ENCODE results near the gene KCNN1.

DNA sequence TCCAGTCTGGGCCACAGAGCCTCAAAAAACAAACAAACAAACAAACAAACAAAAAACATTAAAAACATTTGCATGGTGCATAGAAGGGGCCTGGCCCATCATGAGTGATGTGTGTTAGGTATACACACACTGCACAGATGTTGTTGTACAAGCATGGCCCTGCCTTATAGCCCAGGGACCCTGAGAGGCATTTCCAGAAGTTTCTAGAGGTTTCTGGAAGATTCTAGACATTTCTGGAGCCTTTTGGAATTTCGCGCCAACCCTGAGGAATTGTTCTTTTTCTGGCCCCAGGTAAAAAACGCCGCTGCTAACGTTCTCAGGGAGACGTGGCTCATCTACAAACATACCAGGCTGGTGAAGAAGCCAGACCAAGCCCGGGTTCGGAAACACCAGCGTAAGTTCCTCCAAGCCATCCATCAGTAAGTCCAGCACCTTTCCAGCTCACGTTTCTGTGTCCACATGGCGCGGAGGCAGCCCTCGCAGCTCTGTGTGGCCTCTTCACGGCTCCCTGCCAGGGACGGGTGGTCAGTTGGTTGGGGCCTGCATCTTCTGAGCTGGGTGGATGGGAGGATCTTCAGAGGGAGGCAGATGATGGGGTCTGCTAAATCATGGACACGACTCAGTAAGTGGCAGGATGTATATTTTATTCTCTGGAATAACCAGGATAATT lies 22.7 kb downstream of the KCNN1 start:
- TF ChIP-seq POLR2A (IDR thresholded peaks at IDR 0.05) (no peak), CTCF (IDR thresholded peaks at IDR 0.05) (no peak)
